ENCODE results near the gene FARP1.

GRCh38 chr13:98450026-98450425, 307.1 kb downstream of the FARP1 start:
- TF ChIP-seq TAF1 (IDR thresholded peaks at IDR 0.05; ENCODE audit: low read depth) (no peak), TEAD4 (IDR thresholded peaks at IDR 0.05) (no peak), RAD21 (IDR thresholded peaks at IDR 0.05; ENCODE audit: low read depth) (no peak), USF1 (IDR thresholded peaks at IDR 0.05) (no peak), MAX (IDR thresholded peaks at IDR 0.05) (no peak)
